ENCODE data around the gene ACOT7.

ACOT7 gene

DNA sequence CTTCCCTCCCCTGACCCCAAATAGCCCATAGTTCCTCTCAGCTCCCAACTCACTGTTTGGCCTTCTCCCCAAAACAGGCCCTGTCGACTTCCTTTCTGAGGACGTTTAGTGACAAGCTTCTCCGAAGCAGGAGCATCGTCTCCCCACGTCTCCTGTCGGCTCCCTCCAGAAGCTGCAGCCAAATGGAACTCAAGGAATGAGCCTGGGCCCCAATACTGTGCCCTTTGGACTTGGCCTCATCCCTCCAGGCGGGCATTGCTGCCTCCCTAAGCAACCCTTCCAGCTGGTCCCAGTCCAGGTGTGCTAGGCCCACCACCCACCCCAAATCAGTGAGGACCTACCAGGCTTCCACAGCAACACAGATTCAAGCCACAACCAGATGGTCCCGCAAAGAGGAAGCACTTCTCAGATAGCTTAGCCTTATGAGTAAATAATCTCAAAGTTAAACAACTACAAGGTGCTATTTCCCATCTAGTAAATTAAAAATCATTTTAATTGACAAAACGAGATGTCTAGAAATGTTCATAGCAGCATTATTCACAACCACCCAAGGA is 33.0 kb downstream of the ACOT7 start:
- no peak for DNase-seq (ENCODE audit: low spot score)

DNA sequence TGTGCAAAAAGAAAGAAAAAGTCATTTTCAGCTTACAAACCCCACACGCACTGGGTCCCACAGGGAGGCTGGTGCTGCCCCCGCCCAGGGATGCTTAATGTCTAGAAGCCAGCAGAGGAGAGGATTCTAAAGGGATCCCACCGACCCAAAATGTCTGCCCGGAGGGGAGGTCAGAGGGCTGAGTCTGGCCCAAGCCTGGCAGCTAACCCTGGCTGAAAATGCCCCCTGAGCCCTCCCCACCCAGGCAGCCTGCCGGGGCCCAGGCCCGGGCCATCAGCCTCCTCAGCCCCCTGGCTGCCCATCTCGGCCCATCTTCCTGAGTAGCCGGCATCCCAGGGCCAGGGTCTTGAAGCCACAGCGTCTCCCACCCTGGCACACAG is 33.5 kb downstream of the ACOT7 start:
- DNase-seq (ENCODE audit: low spot score): no peak

DNA sequence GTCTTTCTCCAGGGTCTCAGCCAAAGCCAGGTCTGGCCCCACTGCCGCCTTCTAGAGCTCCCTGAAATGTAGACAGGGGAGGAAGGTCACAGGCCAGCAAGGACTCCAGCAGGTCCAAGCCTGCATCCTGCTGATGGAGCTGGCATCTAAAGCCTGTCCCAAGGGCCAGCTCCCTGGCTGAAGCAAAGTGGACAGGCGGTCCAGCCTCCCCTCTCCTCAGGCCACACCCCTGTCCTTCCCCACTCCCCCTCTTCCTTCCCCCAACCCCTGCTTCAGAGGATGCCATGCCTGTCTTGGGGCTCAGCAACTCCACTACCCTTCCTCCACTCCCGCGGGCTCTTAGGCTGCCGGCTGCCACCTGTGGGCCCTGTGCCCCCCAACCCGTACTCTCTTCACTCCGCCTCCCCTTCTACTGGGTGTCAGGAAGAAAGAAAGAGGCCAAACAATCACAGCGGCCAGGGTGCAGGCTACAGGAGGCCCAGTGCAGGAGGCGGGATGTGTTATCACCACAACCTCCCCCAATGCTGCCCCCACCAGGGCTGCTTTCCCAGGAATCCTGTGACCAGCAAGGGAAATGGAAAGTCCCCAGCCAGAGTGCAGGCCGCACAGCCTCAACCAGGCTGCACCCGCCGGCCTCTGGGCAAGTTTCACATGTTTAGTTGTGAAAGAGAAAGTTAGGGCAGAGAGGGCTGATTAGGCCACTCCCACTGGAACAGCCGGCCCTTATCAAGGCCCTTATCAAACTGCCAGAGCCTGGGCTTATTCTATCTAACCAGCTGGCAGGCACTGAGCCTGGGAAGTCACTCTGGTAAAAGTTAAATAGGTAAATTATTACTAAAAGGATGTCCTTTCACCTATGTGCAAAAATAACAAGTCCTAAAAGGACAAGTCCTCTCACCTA is 34.1 kb downstream of the ACOT7 start:
- DNase-seq (ENCODE audit: low spot score): no peak

DNA sequence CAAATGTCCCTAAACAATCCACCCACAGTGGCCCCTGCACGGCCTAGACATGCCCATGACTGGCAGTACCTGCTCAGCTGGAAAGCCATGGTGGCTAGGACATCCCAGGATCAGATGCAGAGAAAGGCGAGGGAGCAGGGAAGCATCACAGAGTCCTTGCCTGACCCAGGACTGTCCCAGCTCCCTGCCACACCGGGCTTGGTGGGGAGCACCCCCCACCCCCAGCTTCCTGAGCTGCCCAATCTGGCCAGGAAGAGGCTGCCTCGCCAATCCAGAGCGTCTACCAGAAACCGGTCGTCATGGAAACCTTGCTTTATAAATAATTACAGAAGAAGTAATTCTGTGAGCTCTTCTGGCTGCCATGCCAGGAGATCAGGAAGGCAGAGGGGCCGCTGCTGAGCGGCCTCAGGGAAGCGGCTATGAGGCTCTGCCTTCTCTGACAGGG is 34.8 kb downstream of the ACOT7 start:
- no peak for DNase-seq (ENCODE audit: low spot score)

DNA sequence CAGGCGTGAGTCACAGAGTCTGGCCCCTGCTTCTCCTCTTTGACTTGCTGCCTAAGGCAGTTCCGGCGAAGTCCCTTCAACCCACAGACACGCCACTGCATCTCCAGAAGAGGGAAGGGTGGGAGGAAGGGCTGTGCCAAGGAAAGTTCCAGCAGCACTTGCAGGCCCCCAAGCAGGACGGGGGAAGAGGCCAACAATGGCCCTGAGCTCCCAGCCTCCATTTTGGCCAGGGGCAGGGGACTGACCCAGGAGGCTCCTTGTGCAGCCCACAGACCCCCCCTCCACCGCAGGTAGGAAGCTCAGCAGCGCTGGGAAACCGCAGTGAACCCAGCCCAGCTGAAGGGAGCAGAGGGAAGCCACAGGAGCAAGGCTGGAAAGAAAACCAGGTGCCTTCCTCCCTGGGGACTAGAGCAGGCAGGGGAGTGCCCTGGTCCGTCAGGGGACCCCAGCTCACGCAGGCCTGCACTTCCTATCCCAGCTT is 35.4 kb downstream of the ACOT7 start:
- DNase-seq (ENCODE audit: low spot score): no peak

DNA sequence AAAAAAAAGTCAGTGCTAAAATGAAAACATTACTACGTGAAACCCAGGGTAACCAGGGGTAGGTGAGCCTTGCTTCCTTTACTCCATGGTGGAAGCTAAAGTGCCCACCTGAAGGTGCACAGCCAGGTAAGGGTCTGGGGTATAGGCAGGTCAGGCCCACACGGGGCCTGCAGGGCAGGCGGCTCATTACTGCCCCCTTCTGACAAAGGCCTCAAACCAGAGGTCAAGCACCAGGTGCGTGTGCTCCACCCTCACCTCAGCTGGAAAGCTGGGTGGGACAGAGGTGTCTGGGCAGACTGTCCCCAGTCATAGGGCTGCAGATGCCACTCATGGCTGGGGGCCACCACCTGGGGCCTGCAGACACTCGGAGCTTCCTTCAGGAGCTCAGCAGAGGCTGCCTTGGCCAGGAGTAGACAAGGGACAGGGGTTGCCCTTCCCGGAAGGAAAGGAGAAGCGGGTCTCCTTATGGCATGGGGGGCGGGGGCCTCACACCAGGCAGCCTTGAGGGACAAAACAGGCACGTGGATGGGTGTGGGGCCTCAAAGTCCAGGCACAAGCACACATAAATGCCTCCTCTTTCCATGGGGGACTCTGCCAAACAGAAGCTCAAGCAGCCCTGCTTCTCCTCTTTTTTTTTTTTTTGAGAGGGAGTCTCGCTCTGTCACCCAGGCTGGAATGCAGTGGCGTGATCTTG is 36.2 kb downstream of the ACOT7 start:
- no peak for DNase-seq (ENCODE audit: low spot score)

DNA sequence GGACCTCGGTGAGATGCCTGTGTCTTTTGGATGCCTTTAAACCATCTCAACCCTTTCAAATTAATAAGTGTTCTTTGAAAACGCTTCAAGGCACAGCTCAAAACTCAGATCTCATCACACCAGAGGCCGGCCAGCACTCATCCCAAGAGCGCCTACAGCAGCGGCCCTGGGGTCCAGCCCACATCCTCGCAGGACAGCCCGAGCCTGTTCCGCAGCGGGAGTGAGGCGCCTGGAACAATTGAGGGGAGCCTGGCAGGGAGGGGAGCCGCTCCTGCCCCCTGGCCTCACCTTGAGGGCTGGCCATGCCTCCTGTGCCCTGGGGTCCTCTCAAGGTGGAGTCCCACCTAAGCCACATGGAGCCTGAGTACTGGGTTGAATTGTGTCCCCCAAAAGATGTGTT is 37.9 kb downstream of the ACOT7 start:
- DNase-seq (ENCODE audit: low spot score): no peak

DNA sequence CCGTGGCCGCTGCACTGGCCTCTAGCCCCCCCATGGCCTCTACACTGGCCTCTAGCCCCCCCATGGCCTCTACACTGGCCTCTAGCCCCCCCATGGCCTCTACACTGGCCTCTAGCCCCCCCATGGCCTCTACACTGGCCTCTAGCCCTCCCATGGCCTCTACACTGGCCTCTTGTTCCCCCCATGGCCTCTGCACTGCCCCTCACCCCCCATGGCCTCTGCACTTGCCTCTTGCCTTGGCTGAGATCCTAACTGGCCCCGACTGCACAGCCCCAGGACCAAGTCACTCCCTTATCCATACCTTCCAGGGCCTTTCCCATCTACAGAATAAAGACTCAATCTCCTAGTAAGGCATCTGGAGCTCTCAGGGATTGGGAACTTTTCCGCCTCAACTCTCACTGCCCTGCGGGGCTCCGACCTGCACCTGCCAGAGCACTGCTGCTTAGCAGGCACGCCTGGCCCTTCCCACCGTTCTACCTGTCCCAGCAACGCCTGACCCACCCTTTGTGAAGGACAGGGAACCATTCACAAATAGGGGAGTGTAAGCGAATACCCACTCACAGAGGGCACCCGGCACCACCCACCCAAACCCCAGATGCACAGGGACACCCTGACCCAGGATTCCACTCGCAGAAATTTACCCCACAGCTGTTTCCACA is 38.8 kb downstream of the ACOT7 start:
- no peak for DNase-seq (ENCODE audit: low spot score)

DNA sequence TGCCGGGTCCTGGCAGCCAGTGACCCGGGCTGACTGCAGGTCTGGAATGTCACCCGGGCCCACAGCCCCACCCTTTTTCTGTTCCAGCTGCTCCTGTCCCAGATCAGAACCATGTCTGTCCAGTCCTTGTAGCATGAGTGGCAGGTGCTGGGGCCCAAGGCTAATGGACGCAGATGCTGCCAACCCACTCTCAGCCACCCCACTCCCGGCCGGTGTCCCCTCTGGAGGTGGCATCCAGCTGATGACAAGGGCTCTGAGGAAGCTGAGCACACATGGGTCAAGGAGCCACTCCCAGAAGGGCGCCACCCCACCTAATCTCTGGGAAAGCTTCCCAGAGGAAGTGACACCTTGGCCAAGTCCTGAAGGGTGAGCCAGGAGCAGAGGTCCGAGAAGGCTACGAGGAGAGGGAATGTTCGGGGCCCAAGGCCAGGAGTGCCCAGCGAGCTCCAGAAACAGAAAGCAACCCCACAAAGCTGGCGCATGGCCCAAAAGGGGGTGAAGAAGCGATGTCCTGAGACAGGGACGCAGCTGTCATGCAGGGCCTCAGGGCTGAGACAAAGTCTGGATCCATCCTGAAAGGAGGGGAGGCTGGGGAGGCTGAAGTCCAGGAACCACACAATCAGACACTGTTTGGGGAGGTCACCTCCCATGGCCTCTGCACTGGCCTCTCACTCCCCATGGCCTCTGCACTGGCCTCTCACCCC is 39.5 kb downstream of the ACOT7 start:
- no peak for DNase-seq (ENCODE audit: low spot score)

DNA sequence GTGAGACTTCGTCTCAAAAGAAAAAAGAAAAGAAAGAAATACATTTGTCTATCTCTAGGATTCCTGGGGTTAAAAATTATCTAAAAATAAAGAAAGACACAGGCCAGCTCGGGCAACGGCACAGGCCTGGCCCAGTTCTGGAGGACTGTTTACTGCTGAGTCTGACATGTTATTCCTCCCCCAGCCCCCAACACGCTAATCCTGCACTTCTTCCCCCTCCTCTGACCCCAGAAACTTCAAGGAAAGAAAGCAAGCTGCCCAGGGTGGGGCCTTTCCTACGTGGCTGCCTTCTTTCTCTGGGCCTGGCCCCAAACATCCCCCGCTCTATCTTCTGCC is 40.0 kb downstream of the ACOT7 start:
- no peak for DNase-seq (ENCODE audit: low spot score)

DNA sequence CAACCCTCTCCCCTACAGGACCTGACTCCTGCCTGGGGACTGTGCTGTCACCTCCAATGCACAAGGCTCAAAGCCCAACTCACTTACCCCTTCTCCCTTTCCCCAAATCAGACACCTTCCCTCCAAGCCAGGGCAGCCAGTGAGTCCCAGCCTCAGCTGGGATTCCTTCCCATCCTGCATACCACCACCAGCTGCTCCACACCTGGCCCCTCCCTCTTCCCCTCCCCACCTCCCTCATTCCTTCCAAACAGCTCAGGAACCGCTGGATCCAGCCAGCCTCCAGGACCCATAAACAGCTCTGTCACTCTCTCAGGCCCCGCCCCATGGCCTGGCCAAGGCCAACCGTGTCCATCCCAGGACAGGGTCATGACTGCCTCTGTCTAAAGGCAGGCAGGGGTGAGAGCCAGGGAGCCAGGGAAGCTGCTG is 41.4 kb downstream of the ACOT7 start:
- DNase-seq (ENCODE audit: low spot score): no peak

DNA sequence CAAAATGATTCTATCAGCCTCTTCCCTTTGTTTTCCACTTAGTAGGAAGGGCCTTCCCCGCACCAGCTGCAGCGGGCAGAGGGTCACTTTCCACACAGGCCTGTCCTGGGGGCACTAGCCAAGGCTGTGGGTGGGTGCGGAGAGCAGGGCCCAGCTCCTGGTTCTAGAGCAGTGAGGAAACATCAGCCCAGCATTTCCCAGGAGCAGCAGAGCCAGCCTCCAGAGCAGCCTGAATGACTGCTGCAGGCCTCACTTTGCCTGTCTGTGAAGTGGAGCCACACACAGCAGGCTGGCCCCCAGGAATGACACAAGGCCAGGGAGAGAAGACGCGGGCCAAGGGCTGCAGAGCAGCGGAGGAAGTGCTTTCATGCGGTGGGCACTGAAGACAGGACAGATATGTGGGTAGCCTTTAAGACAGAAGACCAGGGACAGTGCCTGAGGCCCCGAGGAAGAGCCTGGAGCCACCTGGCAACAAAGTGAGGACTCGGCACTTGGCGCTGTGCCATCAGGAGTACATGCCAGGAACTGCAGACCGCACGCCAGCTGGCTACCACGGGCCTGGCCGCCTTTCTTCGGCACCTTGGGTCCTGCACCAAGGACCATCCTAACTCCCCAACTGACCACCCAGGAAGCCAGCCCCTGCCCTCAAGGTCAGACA is 42.0 kb downstream of the ACOT7 start:
- DNase-seq (ENCODE audit: low spot score): no peak

DNA sequence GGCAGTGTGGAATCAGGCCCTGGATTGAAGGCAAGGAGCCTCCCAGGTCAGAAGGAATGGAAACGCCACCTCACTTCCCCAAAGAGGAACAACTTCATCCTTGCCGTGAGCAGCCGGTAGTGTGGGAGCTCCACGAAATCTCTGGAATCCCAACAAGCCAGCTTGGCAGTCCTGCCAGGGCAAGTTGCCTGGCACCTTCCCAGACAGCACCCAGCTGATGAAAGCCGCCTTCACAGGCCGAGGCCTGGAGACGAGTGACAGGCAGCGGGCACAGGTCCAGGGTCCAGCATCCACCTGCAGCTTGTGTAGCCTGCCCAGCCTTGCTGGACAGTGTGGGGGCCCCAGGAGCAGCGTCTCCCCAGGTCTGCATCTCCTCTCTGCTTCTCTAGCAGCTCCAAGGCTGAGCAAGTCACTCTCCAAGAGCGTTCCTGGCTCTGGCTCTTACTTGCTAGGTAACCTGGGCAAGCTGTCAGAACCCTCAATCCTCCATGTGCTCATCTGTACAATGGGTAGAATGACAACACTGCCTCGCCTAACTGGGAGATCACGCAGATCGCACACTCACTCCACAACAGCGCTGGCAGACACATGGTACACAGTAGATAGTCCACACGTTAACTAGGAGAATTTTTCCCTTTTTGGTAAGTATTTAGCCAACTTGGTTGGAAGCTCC is 43.0 kb downstream of the ACOT7 start:
- DNase-seq (ENCODE audit: low spot score): peak; percentile 54

DNA sequence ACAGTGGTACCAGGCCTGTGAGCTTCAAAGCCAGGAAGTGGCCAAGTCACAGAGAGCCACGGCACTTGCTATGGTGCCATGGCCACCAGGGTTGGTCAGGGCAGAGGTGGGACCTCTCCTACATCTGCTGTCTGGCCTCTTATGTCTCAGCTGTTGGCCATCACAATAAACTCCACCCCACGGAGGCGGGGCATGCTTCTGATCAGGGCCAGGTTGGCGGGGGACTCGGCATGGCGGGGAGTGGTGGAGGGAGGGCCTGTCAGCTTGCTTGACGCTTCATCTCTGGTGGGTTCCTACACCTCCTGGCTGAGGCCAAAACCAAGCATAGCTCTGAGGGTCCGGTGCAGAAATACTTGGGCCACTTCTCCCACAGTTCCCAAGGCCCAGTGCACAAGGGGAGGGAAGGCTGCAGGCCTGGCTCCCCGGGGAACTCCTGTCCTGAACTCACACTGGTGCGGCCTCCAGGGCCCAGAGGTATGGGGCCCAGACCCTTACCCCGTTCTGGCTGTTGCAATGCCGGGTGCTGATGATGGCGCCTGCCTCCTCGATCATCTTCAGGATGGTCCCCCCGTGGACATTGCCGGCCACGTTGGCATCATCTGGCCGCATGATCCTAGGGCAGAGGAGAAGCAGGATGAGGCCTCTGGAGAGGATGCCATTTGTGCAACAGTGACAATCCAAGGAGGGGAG is 44.2 kb downstream of the ACOT7 start:
- DNase-seq (ENCODE audit: low spot score): no peak

DNA sequence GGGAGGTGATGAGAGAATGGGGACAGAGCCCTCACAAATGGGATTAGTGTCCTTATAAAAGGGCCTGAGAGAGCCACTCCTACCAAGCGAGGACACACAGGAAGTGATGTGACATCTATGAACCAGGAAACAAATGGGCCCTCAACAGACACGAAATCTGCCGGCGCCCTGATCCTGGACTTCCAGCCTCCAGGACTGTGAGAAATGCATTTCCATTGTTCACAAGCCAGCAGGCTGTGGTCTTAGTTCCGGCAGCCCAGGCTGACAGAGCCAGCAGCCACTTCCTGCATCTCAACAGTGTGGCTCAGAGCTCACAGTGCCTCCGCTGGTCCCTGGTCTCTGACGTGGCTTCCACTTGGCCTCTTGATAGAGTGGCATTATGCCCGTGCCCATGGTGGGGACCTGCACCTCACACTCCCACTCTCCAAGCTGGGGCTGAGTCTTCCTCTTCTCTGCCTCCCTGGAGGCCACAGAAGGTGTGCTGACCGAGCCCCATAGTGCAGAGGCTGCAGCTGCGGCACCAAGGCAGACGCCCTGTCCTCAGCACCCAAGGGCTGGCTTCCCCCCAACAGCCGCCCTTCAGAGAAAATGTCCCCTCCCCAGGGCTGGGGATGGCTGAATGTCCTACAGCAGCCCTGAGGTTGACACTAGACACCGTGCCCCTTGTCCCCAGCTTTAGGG is 44.9 kb downstream of the ACOT7 start:
- DNase-seq (ENCODE audit: low spot score): no peak

DNA sequence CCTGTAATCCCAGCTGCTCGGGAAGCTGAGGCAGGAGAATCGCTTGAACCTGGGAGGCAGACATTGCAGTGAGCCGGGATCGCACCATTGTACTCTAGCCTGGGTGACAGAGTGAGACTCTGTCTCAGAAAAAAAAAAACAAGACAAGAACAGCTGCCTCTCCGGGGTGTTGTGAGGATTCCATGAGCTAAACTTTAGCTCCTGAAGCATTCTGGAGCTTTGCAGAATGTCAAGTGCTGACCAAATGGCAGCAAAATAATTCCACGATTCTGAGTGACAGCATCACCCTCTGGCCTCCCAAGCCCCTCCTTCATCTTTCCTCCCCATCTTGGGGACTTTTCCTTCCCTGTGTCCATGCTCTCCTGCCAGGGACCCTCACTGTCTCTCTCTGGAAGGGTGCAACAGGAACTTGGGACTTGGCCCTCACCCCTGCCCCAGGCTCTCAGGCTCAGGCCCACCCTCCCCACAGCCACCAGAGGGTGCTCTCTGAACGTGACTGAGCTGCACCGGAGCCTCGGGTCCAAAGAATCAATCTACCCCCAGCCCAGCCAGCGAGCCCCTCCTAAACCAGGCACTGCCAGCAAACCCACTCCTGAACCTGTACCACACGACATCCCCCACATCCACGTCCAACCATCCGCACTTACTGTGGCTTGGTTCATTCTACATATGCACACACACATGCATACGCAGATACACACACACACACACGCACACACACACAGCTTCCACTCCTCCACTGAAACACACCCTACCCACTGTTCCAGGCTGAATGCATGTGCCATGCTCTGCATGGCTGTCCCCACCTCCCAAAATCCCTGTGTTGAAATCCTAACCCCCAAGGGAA is 45.7 kb downstream of the ACOT7 start:
- DNase-seq (ENCODE audit: low spot score): no peak

DNA sequence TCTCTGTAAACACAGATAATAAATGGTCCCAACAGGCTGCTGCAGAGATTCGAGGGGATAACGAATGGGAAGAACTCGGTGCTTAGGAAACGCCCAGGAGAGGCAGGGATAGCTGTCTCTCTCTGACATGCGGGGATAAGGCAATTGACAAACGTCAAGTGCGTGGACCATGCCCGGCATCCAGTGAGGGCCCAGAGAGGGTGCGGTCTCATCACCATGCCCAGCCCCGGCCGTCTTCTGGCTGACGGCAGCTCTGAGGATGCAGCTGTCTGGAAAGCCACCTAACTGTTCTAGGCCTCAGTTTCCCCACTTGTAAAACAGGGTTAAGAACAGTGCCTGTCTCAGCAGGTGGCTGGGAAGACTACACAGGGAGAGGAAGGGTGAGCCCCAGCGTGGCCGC is 48.1 kb downstream of the ACOT7 start:
- DNase-seq (ENCODE audit: low spot score): no peak

DNA sequence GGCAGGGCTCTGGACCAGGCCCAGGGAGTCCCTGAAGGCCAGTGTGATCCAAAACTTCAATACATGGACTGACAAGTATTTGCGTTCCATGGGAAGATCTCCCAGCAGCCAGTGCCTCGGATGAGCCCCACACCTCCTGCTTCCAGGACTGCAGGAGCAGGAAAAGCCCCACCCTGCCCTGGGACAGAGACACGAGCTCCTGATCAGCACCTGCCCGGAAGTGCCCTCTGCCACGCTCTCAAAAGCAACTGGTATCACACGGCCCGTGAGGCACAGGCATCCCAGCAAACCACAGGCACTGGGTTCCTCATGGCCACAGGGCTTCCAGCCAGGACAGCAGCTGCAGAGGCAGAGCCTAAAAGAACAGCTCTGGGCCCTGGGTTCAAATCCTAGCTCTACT is 48.6 kb downstream of the ACOT7 start:
- no peak for DNase-seq (ENCODE audit: low spot score)

Measured in pons (tissue), 1 donor.